ENCODE data around the gene THRAP3.

Gene THRAP3

DNA sequence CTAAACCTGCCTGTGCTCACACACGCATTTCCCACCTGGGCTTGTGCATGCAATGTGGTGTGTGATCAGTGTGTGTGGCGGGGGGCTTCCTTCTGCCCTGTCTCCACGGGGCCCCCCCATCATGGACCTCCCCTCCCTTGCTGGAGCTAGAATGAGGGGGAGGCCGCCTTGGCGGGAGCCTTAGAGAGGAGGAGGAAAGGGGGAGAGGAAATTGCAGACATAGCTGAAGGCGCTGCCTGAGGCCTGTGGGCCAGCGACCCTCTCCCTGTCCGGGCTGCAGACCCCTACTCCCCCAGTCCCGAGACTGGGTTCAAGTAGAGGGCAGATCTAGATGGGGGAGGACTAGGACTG lies 100.1 kb downstream of the THRAP3 start:
- DNase-seq (ENCODE audit: low spot score): no peak

DNA sequence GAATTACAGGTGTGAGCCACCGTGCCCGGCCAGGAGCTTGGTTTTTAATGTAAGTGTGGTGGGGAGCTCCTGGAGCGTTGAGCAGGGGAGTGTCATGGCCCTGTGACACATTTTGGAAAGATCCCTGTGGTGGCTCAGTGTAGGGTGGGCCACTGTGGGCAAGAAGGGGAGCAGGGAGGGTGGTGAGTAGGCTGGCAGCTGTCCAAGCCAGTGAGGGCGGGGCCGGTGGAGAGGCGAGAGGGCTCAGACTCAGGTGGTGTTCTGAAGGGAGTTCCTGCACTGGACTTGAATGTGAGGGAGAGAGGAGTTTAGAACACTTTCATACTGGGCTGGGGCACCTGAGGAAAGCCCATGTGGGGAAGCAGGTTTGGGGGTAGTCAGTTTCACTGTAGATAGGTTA lies 102.3 kb downstream of the THRAP3 start:
- no peak for DNase-seq (ENCODE audit: low spot score)

DNA sequence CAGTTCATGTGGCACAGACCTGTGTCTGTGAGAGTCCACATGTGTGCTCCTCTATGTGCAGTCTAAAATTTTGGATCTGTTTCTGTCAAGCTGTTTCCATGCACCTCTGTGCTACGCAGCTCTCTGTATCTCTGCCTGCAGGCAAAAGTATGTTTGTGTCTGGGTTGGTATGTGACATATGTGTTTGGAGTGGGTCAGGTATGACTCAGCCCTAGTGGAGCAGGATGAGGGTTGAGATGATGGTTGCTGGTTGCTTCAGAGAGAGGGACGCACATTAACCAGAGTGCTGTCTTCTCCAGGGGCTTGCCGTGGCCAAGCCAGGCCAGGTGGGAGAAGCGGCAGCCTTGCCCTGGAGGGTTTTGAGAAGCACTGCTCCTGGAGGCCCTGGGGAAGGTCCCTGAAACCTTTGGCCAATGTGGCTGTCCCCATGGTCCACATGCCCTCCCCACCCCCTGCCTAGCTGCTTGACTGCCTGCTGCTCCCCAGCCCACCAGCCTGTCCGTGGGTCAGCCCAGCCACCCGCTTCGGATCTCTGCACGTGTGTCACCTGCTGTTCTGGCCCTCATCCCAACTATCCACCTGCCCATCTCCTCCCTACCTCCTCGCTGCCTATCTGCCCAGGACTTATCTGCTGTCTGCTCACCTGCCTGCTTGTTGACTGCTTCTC lies 103.3 kb downstream of the THRAP3 start:
- peak; percentile 22 for DNase-seq (ENCODE audit: low spot score)

DNA sequence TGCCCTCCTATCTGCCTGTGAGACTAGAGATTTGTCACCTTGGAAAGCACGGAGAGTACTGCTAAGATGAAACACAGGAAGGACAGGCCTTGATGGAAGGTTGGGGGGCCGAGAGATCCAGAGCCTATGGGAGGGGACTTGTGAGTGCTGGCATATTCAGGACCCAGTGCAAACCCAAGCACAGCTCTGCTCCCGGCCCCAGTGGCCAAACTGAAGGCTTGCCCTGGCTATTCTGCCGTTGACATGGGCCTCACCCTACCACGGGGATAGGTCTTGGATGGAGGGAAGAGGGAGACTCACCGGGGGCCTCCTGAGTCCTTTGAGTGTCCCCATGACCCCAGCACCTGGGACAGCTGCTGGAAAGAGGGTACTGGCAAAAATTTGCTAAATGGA lies 103.8 kb downstream of the THRAP3 start:
- no peak for DNase-seq (ENCODE audit: low spot score)

DNA sequence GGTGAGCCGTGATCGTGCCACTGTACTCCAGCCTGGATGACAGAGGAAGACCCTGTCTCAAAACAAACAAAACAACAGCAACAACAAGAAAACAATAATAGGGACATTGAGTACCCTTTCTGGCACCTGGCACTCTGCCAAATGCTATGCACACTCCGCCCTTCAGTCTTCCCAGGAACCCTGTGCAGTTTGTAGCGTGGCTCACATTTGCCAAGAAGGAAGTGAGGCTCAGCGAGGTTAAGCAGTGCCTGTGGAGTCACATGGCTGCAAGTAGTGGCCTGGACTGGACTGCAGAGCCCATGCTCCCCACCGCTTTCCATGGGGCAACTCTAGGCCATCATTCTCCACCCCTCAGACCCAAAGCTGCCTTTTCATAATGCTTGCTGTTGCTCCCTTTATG lies 104.5 kb downstream of the THRAP3 start:
- DNase-seq (ENCODE audit: low spot score): no peak

DNA sequence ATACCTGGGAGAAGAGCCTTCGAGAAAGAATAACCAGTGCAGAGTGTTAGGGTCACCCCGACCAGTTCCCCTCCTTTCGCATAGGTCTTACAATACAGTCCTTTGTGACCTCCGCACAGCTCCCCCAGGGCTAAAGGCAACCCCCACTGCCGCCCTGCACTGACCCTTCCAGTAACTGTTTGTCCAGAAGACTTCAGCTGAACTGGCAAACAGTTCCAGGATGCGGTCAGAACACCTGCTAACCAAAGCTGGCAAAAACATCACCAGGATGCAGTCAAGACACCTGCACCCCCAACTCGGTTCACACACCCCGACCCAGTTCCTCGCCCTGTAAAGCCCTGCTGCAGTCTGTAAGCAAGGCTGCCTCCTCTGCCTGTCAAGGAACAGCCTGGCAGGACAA lies 105.6 kb downstream of the THRAP3 start:
- no peak for DNase-seq (ENCODE audit: low spot score)

DNA sequence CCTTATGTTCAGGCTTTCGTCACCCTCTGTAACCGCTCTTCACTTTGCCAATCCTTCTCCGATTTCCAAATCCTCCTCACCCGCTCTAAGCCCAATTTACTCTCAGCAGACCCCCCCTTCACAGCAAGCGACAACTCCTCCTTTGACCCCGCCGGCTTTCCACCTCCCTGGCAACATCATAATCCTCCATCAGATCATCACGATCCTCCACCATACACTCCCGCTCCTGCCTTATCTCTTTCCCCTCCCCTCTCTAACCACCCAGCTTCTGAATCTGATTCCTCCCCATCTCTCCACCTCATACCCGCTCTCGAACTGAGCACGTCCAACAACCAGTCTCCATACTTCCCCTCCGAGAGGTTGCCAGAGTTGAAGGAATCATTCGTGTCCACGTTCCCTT lies 106.7 kb downstream of the THRAP3 start:
- no peak for DNase-seq (ENCODE audit: low spot score)

DNA sequence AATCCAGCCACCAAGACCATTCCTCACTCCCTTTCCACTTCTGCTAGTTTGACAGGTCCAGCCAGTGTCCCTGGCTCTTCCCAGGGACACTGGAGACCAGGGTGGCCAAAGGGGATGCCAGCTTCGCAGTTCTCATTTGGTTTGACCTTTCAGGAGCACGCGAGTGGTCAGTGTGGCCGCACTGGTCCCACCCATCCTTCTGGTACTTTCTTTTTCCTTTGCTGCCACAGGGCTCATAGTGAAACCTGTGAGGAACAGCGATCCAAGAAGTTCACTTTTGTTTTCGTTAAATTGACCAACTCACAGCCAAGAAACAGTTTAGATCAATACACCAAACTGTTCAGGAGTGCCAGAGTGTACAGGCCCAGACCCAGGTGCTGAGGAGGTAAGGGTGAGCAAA lies 113.6 kb downstream of the THRAP3 start:
- no peak for DNase-seq (ENCODE audit: low spot score)

DNA sequence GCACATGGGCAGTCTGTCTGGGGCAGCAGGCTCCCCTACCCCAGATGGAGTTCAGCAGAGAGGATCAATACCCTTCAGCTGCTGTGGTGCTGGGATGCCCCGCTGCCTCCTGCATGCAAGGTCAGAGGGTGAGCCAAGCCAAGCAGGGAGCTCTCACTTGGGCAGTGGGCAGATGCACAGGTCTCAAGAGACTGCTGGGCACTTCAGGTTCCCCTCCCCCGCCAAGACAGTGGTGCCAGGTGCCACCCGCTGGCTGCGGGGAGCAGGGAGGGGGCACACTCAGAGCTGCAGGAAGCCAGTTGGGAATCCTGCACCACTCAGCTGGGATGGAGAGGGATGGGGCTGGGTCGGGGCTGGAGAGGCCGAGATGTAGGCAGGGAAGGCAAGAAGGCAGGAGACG lies 115.0 kb downstream of the THRAP3 start:
- DNase-seq (ENCODE audit: low spot score): no peak

DNA sequence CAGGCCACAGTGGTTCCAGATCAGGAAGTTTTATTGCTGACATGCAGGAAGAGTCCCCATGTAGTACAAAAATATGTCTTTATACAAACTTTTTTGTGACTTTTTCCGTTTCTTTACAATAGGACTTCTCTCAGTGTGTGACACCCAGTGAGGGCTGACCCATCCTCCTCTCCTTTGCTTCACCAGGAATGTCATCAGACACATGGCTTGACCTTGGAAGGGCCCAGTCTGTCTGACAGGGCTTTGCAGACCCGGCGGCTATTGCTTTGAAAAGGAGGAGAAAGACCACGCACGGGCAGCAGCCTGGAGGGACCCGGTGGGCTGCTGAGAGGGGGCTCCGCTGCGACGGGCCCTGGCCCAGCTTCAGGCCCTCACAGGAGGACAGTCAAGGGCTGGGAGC lies 115.4 kb downstream of the THRAP3 start:
- DNase-seq (ENCODE audit: low spot score): no peak

DNA sequence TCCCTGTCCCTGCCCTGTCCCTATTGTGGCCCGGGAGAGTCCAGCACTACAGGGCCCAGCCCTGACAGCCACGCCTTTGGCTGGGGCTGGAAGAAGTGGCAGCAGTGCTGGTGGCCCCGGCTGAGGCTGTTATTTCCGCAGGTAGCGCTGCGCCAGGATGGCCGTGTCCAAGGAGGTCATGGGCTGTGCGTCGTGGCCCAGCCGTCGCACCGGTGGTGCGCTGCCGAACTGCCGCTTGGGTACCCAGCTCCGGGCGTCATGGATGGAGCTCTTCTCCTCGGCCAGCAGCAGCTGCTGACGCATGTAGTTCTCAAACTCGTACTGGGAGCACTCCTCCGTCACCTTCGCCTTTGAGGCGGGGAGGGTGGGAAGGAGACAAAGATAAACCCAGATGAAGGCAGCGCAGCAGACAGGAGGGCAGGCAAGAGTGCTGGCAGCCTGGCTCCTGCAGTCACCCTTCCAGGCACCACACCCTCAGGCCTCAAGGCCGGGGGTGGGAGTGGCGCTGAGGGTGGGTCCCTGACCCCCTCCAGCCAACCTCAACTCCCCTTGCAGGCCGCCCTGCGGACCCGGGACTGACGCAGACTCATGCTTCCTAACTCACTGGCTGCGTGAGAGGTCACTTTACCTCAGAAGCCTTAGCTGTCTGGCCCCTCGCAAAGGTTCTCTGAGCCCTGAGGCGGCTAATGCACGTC lies 117.5 kb downstream of the THRAP3 start:
- DNase-seq (ENCODE audit: low spot score): no peak

DNA sequence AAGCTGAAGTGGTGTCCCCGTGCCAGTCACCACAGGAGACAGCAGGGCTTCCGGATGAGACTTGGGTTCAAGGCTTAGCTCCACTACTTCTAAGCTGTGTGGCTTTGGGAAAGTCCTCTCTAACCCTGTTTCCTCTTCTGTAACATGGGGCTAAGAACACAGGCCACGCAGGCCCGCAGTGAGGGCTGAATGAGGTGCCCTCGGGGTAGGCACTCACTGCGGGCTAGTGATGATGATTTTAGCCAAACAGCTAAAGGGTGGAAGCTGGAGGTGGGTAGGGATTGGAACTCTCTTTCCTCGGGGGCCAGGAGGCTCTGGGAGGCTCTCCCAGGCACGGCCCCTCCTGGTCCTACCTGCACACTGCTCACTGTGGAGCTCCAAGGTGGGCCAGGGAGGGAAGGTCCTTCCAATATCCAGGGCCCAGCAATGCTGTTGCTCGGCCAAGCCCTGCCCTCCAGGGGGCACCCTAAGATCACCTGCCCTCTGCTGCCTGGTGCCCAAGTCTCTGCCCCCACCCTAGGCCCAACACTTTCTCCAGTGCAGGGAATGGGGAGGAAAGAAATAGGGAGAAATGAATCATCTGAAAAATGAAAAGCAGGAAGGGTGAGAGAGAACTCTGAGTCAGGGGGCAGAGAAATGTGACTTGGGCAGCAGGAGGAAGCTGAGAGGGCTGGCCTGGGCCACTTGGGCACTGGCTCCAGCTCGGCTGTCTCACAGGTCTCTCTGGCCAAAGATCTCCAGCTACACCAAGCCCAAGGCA lies 118.4 kb downstream of the THRAP3 start:
- no peak for DNase-seq (ENCODE audit: low spot score)

DNA sequence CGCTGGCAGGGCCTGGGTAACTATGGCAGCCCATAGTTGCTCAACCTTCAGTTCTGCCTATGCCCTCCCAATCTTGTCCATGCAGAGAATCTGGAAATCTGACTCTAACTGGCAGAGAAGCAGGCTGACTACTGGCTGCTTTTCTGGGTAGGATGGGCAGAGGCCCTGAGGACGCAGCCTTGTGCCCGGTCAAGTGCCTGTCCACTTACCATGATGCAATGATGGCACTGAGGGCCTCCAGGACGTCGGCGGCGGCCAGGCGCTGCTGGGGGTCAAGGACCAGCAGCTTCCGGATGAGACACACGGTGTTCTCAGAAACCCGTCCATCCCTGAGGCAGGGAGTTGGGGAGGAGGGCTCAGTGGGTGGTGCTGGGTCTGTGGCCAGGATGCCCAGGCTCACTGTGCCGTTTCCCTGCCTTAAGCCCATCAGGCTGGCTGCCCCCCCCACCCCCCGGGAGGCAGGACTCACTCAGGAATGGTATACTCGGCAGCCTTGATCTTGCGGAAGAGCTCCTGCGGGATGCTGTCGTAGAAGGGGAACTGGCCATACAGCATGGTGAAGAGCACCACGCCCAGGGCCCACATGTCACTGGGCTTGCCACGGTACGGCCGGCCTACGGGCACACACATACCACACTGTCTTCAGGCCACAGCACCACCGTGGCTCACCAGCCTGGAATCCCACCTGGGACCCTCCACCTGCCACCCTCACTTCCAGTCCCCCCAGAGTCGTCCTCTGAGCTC lies 119.6 kb downstream of the THRAP3 start:
- no peak for DNase-seq (ENCODE audit: low spot score)

DNA sequence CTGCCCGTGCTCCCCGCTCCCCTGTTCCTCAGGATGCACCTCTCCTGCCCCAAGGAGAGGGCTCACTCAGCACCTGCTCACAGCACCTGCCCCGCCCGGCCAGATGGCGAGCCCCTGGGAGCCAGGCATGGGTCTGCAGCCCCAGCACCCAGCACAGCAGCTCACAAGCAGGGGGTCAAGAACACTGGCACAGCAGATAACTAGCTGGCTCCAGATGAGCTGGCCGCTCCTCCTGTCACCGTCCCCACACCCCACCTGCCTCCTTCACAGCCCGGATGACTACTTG lies 120.1 kb downstream of the THRAP3 start:
- no peak for DNase-seq (ENCODE audit: low spot score)

DNA sequence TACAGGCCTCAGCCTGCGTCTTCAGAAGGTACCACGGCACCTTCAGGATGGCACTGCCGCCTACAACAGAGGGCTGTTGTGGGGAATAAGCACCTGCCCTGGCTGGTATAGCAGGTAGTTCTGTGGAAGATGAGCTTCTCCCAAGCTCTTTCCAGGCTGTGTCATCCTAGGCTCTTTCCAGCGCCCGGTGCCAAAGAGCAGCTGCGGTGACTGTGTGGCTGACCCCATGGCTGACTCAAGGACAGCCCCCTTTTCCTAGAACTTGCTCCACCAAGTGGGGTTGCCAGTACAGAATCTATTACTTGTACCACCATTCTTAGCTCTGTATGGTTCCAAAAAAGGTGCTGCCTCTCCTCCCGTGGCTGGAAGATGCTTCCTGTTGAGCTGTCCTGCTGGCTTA lies 121.1 kb downstream of the THRAP3 start:
- DNase-seq (ENCODE audit: low spot score): no peak

DNA sequence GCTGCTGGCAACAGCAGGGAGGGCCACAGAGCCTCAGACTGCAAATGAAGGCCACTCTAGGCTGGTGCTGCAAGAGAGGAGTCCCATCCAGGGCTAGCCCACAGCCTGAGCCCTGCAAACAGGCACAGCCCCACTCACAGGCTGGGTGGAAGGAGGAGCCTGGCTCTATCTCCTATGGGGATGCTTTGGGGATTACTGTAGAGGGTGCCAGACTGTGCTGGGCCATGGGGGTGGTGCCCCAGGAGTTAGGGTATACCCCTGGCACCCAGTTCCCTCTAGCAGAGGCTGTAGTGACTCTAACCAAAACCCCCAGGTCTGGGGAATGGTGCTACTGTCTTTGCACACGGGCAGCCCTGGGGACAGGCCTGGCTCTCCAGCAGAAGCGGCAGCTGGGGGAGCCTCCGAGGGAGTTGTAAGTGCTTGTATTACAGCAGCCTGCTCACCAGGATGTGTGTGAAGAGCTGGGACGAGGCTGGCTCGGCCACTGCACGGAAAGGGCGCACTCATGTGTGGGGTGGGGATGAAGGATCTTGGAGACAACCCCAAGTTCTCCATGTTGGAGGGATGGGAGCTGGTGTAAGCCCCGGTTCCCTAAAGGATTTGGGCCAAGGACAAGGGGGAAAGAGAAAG lies 122.6 kb downstream of the THRAP3 start:
- no peak for DNase-seq (ENCODE audit: low spot score)

DNA sequence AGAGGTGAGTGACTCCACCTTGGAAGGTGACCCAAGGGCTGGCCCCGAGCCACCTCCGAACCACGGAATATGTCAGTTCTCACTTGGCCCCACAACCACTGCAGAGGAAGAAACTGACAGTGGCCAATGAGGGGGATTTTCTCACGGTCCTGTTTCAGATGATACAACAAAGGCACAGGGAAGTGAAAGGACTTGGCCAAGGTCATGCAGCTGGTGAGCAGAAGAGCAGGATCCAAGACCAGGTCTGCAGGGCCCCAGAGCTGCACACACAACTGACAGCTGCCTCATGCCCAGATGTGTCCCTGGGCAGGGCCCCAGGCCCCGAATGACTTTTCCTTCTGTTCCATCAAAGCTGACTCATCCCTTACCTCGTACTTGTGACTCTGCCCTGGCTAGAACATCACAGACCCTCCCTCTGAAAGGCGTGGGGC lies 125.0 kb downstream of the THRAP3 start:
- DNase-seq (ENCODE audit: low spot score): peak; percentile 15

DNA sequence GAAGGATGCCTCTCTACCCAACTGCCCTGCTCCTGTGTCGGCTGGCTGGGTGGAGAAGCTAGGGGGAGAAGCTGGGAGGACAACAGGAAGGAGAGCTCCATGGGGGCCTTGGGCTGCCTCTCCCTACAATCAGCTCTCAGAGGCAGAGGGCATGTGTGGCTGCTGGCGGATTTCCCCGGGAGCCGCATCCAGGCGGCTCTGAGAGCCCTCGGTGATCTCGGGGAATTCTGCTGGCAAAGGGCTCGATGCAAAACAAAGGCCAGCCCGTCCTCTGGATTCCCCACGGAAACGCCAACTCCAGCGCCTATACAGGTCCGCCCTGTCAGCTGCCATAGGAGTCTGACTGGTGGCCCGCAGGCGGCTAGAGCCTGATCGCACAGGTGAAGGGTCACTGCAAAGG lies 125.6 kb downstream of the THRAP3 start:
- no peak for DNase-seq (ENCODE audit: low spot score)

DNA sequence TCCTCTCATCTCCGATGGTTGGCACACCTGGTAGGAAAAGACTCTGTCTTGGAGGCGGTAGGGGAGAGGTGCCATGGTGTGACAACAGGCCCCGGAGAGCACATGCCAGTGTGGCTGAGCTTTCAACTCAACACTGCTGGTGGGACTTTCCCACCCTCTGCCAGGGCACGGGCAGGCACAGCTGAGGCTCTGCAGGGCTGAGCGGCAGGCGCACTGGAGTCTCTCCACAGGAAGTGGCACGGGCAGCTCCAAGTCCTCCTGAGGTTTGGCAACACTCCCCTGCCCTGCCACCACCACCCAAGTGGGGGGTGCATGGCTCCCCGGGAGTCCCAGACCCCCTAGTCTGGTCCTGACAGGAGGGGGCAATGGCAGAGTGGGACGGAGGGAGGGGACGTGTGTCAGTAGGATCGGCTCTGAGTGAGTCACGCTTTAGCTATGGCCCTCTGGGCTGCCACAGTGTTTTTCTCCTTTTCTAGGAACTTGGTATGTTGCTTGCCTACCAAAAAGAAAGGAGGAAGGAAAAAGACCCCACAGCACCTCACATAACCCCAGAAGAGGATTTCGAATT lies 126.5 kb downstream of the THRAP3 start:
- DNase-seq (ENCODE audit: low spot score): peak; percentile 58

DNA sequence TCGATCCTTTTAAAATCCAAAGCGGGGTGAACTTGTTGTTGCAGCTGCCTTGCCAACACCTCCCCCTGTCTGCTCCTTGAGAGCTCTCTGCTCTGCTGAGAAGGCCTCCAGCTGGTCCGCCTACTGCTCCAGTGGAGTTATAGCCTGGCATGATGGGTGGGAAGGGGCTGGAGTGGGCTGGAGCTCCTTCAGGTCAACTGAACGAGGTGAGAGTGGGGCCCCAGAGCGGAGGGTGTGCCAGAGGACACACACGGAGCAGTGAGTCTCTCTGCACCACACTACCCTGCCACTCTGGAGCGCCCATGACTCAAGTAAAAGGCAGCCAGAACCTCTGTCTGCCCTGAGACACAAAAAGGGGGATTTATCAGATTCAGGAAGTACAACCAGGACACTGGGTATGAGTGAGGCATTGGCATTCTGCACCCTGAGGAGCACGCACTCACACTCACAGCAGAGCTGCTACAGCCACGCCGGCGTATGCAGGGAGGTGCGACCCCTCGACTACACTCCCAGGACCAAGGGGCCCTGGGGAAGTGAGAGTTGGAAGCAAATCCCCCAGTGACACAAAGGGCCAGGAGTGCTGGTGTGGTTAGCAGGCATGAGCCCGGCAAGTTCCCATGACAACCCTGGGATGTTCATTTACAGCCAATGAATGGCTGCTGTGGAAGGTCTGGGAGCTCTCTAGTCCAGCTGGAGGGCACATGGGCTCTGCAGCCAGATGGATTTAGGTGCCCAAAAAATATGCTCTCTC lies 127.2 kb downstream of the THRAP3 start:
- DNase-seq (ENCODE audit: low spot score): no peak

DNA sequence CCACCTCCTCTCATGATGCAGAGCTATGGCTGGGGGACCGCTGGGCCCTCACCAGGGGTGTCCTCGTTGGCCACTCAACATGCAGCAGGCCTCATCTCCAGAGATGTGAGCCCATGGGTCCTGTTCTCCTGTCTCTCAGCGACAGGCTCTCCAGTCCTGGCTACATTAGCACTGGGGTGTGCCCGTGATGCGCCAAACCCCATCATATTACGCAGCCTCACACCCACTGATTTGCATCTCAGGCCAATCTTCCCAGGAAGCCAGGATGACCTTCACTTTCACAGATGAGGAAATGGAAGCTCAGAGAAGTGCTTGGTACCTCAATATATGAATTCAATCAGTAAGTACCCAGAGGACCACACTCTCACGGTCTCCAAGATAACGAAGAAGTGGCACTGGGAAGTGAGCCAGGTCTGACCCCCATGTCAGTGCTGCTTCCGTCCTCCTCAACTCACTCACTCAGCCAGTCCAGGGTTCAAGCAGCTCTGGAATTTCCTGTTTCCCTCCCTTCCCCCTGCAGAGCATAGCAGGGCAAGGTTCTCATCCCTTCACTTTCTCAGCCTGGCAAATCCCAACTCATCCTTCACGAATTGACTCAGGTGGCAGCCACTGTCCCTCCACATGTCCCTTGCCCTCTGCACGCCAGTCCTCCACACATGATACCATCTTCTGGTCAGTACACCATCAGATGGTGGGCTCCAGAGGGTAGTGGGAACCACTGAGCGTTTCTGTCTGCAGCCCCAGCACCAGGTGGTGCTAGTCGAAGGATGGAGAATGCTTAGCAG lies 128.1 kb downstream of the THRAP3 start:
- DNase-seq (ENCODE audit: low spot score): no peak
